ENCODE data around the gene OR51S1.

- TF ChIP-seq CTCF (IDR thresholded peaks at IDR 0.05; ENCODE audit: low read depth, low read length, poor library complexity, severe bottlenecking) (no peak), EZH2phosphoT487 (IDR thresholded peaks at IDR 0.05; ENCODE audit: borderline replicate concordance, low read length) (no peak)
These were observed 22.6 kb downstream of the OR51S1 start for GRCh38 chr11:4826425-4826824.

Data from DOHH2 (cell line).